A549 (cell line): ENCODE results near the gene UBE2L5.

Experiments used
- EHMT2 ChIP-seq: fragments of 200-600 bp; sonication (generic); IDR thresholded peaks from 2 replicates; pipeline ENCODE4 v1.6.1; 2016; ENCODE audit warnings: antibody characterized with exemption, low read depth, mild to moderate bottlenecking, moderate library complexity
- HDAC2 ChIP-seq: fragments of 200-600 bp; sonication (generic); IDR thresholded peaks from 2 replicates; pipeline ENCODE4 v1.6.1; 2016
- JUN ChIP-seq, 2 experiments: fragments of >200 bp; sonication (Bioruptor Twin); formaldehyde crosslinking; IDR thresholded peaks; 2 replicates in 1 of 2; 3 replicates in 1 of 2; pipeline ENCODE4 v1.6.1; 2016 to 2017
- NPAS2 ChIP-seq: fragments of 250-450 bp; sonication (Bioruptor Pico); IDR thresholded peaks from 2 replicates; pipeline ENCODE4 v1.8.0; 2022; ENCODE audit warnings: mild to moderate bottlenecking, moderate library complexity, borderline replicate concordance
- RNF2 ChIP-seq: fragments of 200-600 bp; sonication (generic); IDR thresholded peaks from 2 replicates; pipeline ENCODE4 v1.6.1; 2016; ENCODE audit warnings: low read depth, mild to moderate bottlenecking, antibody characterized with exemption, moderate library complexity, borderline replicate concordance
- SMC3 ChIP-seq: fragments of >200 bp; sonication (Bioruptor Twin); formaldehyde crosslinking; IDR thresholded peaks from 3 replicates; pipeline ENCODE4 v1.6.1; 2018; ENCODE audit warnings: inconsistent platforms
- TF ChIP-seq, protein P1 (sequence below): fragments of >200 bp; sonication (Bioruptor Twin); formaldehyde crosslinking; IDR thresholded peaks from 3 replicates; pipeline ENCODE4 v1.5.1; 2016
- TF ChIP-seq, protein P2 (sequence below): IDR thresholded peaks from 2 replicates; pipeline ENCODE4 v1.6.1; 2012

DNA sequence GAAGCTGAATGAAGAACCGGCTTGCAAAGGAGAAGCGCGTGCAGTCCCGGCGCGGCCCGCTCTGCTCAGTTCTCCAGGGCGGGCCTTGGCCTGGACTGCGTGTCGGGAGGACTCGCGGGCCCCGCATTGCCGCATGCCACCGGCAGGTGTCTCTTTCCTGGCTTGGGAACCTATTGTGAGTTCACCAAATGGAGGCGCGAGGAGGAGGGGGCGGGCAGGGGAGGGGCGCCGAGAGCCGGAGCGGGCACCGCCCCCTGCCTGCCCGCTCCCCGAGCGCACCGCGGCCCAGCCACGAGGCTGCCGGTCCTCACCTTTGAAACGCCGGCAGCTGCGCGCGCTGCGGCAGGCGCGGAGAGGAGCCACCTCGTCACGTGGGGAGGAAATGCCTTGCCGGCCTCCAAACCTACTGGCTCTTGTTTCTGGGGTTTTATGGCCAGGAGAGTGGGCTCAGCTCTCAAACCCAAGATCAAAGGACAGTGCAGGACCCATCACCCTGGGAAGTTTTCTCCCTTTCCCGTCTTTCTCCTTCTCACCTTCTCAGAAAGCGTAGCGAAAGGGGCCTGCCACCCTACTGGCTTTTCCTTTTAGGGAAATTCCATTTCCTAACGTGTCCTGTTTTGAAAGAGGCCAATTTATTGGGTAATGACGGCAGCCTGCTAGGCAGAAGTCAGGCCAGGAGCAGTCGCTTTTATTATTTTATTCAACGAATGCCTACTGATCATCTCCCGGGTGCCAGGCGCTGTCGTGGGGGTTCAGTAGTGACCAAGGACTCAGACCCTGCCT is 13.8 kb upstream of the UBE2L5 start:
- TF ChIP-seq, protein P1, sequence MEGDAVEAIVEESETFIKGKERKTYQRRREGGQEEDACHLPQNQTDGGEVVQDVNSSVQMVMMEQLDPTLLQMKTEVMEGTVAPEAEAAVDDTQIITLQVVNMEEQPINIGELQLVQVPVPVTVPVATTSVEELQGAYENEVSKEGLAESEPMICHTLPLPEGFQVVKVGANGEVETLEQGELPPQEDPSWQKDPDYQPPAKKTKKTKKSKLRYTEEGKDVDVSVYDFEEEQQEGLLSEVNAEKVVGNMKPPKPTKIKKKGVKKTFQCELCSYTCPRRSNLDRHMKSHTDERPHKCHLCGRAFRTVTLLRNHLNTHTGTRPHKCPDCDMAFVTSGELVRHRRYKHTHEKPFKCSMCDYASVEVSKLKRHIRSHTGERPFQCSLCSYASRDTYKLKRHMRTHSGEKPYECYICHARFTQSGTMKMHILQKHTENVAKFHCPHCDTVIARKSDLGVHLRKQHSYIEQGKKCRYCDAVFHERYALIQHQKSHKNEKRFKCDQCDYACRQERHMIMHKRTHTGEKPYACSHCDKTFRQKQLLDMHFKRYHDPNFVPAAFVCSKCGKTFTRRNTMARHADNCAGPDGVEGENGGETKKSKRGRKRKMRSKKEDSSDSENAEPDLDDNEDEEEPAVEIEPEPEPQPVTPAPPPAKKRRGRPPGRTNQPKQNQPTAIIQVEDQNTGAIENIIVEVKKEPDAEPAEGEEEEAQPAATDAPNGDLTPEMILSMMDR: peak; percentile 56
- TF ChIP-seq EHMT2 (no peak), HDAC2 (no peak), JUN (IDR thresholded peaks at IDR 0.05) (no peak; a peak in 1 of 5 replicates), SMC3 (peak; percentile 82), RNF2 (no peak), NPAS2 (CRISPR knock-in tag) (no peak)
- TF ChIP-seq, protein P2, sequence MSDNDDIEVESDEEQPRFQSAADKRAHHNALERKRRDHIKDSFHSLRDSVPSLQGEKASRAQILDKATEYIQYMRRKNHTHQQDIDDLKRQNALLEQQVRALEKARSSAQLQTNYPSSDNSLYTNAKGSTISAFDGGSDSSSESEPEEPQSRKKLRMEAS: peak; percentile 90
